Gastrocnemius medialis (tissue), 4 donors: Measurements from ENCODE around the gene SLC23A3.

Experiments
- CTCF ChIP-seq, 5 experiments: fragments of 450-650 bp in 3 of 5; fragments of 200-600 bp in 2 of 5; sonication (generic) in 2 of 5; IDR thresholded peaks in 4 of 5; conservative IDR thresholded peaks in 1 of 5; 1 replicate in 4 of 5; 2 replicates in 1 of 5; pipeline ENCODE4 v1.5.1; 2016 to 2019; ENCODE audit warnings: antibody characterized with exemption in 5 of 5, mild to moderate bottlenecking in 3 of 5, moderate library complexity in 3 of 5
- POLR2A ChIP-seq, 2 donors: fragments of 450-650 bp; IDR thresholded peaks; one replicate each; pipeline ENCODE4 v1.6.1; 2017; ENCODE audit warnings: antibody characterized with exemption in 2 of 2, mild to moderate bottlenecking in 2 of 2, moderate library complexity in 2 of 2

GRCh38 chr2:219174146-219174545 lies 4.3 kb upstream of the SLC23A3 start:
- TF ChIP-seq CTCF (IDR thresholded peaks at IDR 0.05 in 4 of 5, conservative IDR thresholded peaks at IDR 0.05 in 1 of 5) (no peak), POLR2A (IDR thresholded peaks at IDR 0.05) (no peak)
